Measurements from ENCODE around the gene MUC3A.

The MUC3A gene

GRCh38 chr7:100963874-100964273 lies 14.5 kb downstream of the MUC3A start:
- no peak for DNase-seq (ENCODE audit: insufficient read length, low spot score)
- no peak for FAIRE-seq
- TF ChIP-seq CTCF (IDR thresholded peaks at IDR 0.05; ENCODE audit: insufficient read depth, missing control alignments) = no peak

- FAIRE-seq = no peak
- DNase-seq (ENCODE audit: insufficient read length, low spot score) = no peak
- TF ChIP-seq CTCF (IDR thresholded peaks at IDR 0.05; ENCODE audit: insufficient read depth, missing control alignments) = no peak
Measured at GRCh38 chr7:100964630-100965029, 15.3 kb downstream of the MUC3A start.

GRCh38 chr7:100965045-100965722 lies 15.8 kb downstream of the MUC3A start:
- DNase-seq (ENCODE audit: insufficient read length, low spot score) = no peak
- no peak for FAIRE-seq
- TF ChIP-seq CTCF (IDR thresholded peaks at IDR 0.05; ENCODE audit: insufficient read depth, missing control alignments) = no peak

- TF ChIP-seq CTCF (IDR thresholded peaks at IDR 0.05; ENCODE audit: insufficient read depth, missing control alignments) = peak; percentile 85
- DNase-seq (ENCODE audit: insufficient read length, low spot score) (peak; percentile 77), FAIRE-seq (no peak)
Measured at GRCh38 chr7:100965723-100966541, 16.6 kb downstream of the MUC3A start.

GRCh38 chr7:100966542-100967291 lies 17.4 kb downstream of the MUC3A start:
- DNase-seq (ENCODE audit: insufficient read length, low spot score) (no peak), FAIRE-seq (no peak)
- TF ChIP-seq CTCF (IDR thresholded peaks at IDR 0.05; ENCODE audit: insufficient read depth, missing control alignments) = no peak

DNA sequence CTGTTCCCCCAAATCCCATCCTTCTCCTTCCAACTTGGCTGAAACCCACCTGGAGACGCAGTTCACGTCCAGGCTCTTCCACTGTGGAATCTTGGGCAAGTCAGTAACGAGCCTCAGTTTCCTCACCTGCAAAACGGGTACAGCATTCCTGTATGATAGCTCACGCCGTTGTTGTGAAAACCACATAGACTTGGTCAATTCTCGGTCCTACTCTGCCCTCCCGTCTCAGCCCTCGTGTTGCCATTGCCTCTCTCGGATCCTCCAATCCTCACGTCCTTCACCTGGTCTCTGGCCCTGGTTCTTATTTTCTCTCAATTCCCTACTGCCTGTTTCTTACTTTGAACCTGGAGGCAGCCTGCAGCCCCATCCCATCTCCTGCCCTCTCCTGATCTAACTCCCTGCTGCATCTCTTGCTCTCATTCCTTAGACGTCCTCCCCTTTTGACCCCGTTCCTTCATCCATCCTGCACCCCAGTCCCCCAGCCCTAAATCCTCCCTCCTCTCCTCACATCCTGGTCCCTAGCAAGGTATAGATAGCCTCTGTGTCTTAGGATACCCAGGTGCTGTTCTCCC lies 18.0 kb downstream of the MUC3A start:
- FAIRE-seq (no peak), DNase-seq (ENCODE audit: insufficient read length, low spot score) (no peak)
- TF ChIP-seq CTCF (IDR thresholded peaks at IDR 0.05; ENCODE audit: insufficient read depth, missing control alignments) = no peak

Data from D721Med (cell line).